ENCODE results near the gene GMCL2.
A peak's percentile ranks its signal among the peaks of the same experiment; 100 is the strongest.

- TF ChIP-seq, protein P1, sequence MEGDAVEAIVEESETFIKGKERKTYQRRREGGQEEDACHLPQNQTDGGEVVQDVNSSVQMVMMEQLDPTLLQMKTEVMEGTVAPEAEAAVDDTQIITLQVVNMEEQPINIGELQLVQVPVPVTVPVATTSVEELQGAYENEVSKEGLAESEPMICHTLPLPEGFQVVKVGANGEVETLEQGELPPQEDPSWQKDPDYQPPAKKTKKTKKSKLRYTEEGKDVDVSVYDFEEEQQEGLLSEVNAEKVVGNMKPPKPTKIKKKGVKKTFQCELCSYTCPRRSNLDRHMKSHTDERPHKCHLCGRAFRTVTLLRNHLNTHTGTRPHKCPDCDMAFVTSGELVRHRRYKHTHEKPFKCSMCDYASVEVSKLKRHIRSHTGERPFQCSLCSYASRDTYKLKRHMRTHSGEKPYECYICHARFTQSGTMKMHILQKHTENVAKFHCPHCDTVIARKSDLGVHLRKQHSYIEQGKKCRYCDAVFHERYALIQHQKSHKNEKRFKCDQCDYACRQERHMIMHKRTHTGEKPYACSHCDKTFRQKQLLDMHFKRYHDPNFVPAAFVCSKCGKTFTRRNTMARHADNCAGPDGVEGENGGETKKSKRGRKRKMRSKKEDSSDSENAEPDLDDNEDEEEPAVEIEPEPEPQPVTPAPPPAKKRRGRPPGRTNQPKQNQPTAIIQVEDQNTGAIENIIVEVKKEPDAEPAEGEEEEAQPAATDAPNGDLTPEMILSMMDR (IDR thresholded peaks at IDR 0.05) = no peak
- TF ChIP-seq POLR2A (IDR thresholded peaks at IDR 0.05) = no peak
- TF ChIP-seq POLR2AphosphoS5 (IDR thresholded peaks at IDR 0.05) = peak in 3 of 4 donors; percentile 7 to 85 (median 56)
Observed at GRCh38 chr5:178232124-178232919, 45.2 kb upstream of the GMCL2 start, which contains the start of gene PHYKPL.

All from sigmoid colon (tissue), 4 donors.